ENCODE data around the gene NDOR1.

DNA sequence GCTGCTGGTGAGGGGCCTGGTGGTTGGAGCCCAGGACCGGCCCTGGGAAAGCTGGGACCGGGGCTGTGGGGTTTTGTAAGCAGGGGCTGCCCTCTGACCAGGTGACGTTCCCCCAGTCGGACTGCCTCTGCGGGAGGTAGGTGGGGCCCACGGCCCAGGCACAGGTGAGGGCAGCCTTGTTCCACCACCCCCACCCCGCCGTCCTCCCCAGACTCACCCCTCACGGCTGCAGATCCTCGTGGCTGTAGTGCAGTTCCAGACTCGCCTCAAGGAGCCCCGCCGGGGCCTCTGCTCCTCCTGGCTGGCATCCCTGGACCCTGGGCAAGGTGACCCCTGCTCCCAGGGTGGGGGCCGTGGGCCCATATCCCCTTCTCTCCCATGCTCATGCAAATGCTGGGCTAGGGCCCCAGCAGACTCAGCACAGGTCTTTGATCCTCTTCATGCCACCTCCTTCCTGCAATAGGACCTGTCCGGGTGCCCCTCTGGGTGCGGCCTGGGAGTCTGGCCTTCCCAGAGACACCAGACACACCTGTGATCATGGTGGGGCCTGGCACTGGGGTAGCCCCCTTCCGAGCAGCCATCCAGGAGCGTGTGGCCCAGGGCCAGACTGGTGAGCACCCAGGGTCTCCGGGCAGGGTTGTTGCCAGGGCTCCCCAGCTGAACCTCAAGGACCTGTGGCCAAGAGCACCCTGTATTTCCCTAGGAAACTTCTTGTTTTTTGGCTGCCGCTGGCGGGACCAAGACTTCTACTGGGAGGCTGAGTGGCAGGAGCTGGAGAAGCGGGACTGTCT, 9.9 kb downstream of the NDOR1 start:
- TF ChIP-seq EZH2phosphoT487 (conservative IDR thresholded peaks at IDR 0.05; ENCODE audit: low read length): no peak
- TF ChIP-seq, protein P1, sequence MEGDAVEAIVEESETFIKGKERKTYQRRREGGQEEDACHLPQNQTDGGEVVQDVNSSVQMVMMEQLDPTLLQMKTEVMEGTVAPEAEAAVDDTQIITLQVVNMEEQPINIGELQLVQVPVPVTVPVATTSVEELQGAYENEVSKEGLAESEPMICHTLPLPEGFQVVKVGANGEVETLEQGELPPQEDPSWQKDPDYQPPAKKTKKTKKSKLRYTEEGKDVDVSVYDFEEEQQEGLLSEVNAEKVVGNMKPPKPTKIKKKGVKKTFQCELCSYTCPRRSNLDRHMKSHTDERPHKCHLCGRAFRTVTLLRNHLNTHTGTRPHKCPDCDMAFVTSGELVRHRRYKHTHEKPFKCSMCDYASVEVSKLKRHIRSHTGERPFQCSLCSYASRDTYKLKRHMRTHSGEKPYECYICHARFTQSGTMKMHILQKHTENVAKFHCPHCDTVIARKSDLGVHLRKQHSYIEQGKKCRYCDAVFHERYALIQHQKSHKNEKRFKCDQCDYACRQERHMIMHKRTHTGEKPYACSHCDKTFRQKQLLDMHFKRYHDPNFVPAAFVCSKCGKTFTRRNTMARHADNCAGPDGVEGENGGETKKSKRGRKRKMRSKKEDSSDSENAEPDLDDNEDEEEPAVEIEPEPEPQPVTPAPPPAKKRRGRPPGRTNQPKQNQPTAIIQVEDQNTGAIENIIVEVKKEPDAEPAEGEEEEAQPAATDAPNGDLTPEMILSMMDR (IDR thresholded peaks at IDR 0.05; ENCODE audit: insufficient read depth, low read length, poor library complexity, severe bottlenecking): no peak

All from SU-DHL-6 (cell line).